Measurements from ENCODE around the gene RFX7.

RFX7 gene

GRCh38 chr15:56077081-56077480, 166.6 kb downstream of the RFX7 start:
- no peak overlapping the region for H3K4me3 ChIP-seq (replicated peaks; ENCODE audit: low read depth, low read length)
- TF ChIP-seq CTCF (IDR thresholded peaks at IDR 0.05; ENCODE audit: low read depth, low read length, missing control alignments) = no peak
- DNase-seq (ENCODE audit: extremely low read depth, low read depth) = no peak

GRCh38 chr15:56076640-56077039, 167.0 kb downstream of the RFX7 start:
- no peak overlapping the region for H3K4me3 ChIP-seq (replicated peaks; ENCODE audit: low read depth, low read length)
- no peak for DNase-seq (ENCODE audit: extremely low read depth, low read depth)
- no peak for TF ChIP-seq CTCF (IDR thresholded peaks at IDR 0.05; ENCODE audit: low read depth, low read length, missing control alignments)

DNA sequence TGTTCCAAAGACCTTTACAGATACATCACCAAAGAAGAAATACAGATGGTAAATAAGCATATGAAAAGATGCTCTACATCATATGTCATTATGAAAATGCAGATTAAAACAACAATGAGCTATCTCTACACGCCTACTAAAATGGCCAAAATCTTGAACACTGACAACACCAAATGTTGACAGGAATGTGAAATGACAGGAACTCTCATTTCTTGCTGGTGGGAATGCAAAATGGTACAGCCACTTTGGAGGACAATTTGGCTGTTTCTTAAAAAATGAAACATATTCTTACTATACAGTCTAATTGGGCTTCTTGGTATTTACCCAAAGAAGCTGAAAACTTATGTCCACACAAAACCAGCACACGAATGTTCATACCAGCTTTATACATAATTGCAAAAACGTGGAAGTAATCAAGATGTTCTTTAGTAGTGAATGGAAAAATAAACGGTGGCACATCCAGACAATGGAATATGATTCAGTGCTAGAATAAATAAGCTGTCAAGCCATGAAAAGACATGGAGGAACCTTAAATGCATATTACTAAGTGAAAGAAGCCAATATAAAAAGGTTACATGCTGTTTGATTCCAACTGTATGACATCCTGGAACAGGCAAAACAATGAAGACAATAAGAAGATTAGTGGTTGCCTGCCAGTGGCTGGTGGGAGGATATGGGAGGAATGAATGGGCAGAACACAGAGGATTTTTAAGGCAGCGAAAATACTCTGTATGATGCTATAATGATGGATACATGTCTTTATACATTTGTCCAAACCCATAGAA, 169.0 kb downstream of the RFX7 start:
- TF ChIP-seq CTCF (IDR thresholded peaks at IDR 0.05; ENCODE audit: low read depth, low read length, missing control alignments) = no peak
- H3K4me3 ChIP-seq (replicated peaks; ENCODE audit: low read depth, low read length) = no peak overlapping the region
- no peak for DNase-seq (ENCODE audit: extremely low read depth, low read depth)

DNA sequence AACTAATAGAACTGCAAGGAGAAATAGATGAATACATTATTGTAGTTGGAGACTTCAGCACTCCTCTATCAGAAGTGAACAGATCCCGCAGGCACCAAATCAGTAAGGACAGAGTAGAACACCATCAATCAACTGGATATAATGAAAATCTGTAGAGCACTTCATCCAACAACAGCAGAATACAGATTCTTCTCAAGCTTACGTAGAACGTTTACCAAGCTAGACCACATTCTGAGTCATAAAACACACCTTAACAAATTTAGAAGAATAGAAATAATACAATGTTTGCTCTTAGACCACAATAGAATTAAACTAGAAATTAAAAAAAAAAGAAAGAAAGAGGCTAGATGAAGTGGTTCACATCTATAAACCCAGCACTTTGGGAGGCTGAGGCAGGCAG, 179.5 kb downstream of the RFX7 start:
- H3K4me3 ChIP-seq (replicated peaks; ENCODE audit: low read depth, low read length) = no peak overlapping the region
- DNase-seq (ENCODE audit: extremely low read depth, low read depth) = no peak
- TF ChIP-seq CTCF (IDR thresholded peaks at IDR 0.05; ENCODE audit: low read depth, low read length, missing control alignments) = no peak

DNA sequence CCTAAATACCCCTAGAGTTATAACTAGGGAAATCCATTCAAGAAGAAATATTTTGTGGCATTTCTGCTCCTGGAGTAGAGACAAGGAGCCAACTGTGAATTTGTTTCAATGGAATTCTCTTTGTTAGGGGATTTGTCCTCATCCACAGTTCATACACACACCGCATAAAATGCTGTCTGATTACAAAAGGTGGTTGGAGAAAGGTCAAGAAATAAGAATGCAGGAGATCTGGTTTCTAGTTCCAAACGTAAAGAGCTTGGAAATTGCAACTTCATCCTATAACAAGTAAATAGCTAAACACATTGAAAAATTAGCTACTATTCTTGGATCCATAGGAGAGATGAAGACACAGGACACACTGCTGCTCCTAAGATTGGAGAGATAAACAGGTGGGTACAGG, 184.0 kb downstream of the RFX7 start:
- no peak for TF ChIP-seq CTCF (IDR thresholded peaks at IDR 0.05; ENCODE audit: low read depth, low read length, missing control alignments)
- no peak for DNase-seq (ENCODE audit: extremely low read depth, low read depth)
- no peak overlapping the region for H3K4me3 ChIP-seq (replicated peaks; ENCODE audit: low read depth, low read length)

GRCh38 chr15:56058986-56059385, 184.7 kb downstream of the RFX7 start:
- TF ChIP-seq CTCF (IDR thresholded peaks at IDR 0.05; ENCODE audit: low read depth, low read length, missing control alignments) = no peak
- DNase-seq (ENCODE audit: extremely low read depth, low read depth) = no peak
- no peak overlapping the region for H3K4me3 ChIP-seq (replicated peaks; ENCODE audit: low read depth, low read length)

DNA sequence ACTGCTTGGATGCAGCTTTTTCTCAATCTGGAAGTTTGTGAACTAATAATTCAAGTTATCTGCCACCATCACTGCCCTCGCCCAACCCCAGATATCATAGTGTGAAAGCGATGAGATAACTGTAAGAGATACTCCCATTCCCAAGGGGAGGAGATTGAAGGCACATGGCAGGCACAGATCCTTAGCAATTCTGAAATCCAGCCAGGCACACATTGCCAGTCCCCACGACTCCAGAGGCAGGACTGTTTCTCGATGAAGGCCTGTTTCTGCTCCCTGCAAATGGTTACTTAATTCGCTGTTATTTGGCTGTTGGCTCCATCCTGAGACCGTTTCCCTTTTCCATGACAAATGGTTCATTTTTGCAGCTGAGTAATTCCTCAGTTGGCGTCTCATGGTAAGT, 187.1 kb downstream of the RFX7 start:
- no peak for DNase-seq (ENCODE audit: extremely low read depth, low read depth)
- no peak for TF ChIP-seq CTCF (IDR thresholded peaks at IDR 0.05; ENCODE audit: low read depth, low read length, missing control alignments)

More for the DNA sequence above, 187.1 kb downstream of the RFX7 start:
- H3K4me3 ChIP-seq (replicated peaks; ENCODE audit: low read depth, low read length) = no peak overlapping the region

Data from HFF-Myc (cell line).